Measurements from ENCODE around the gene MRGPRE. TPM values are rescaled to one million over a fixed set of nuclear protein-coding genes. Genes with fewer than 3 reads are reported as not detected.

The MRGPRE gene
- total RNA-seq, 1 experiment from 2014 or later = not detected

GRCh38 chr11:3178349-3178748 lies 53.9 kb downstream of the MRGPRE start:
- no peak for DNase-seq (ENCODE audit: low spot score)

DNA sequence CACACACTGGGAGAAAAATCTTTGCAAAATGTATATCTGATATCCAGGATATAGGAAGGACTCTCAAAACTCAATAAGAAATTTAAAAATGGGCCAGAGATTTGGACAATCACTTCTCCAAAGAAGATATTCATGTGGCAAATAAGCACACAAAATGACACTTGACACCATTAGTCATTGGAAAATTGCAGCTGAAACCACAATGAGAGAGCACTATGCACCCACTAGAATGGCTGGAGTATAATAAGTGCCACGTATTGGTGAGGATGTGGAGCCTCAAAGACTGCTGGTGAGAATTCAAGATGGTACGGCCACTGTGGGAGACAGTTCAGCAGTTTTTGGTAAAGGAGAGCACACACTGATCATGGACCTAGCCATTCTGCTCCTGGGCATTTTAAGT lies 54.3 kb downstream of the MRGPRE start:
- no peak for DNase-seq (ENCODE audit: low spot score)

Other genes with a start within 250 kb of the MRGPRE start
- 149 and 162 TPM in 2 replicates for gene NAP1L4, start 240.1 kb downstream of the MRGPRE start, total RNA-seq (2014; rRNA removed; shearing (Covaris generic))
- 57.2 and 60.4 TPM in 2 replicates for gene CARS1, start 175.0 kb downstream of the MRGPRE start, total RNA-seq (2014; rRNA removed; shearing (Covaris generic))
- gene OSBPL5, start 67.1 kb downstream of the MRGPRE start, total RNA-seq (2014; rRNA removed; shearing (Covaris generic)) = 18.1 and 18.5 TPM in 2 replicates
- not detected in 2 replicates for gene MRGPRG, start 13.6 kb downstream of the MRGPRE start, total RNA-seq (2014; rRNA removed; shearing (Covaris generic))
- gene ZNF195, start 146.7 kb upstream of the MRGPRE start, total RNA-seq (2014; rRNA removed; shearing (Covaris generic)) = 28.7 and 43.2 TPM in 2 replicates

Measured in A172 (cell line).